Stomach (tissue), 4 donors: ENCODE measurements around the gene GPC5.

Source experiments
- CTCF ChIP-seq, 7 experiments: fragments of 450-650 bp in 4 of 7; fragments of 200-600 bp in 3 of 7; sonication (generic) in 3 of 7; IDR thresholded peaks; one replicate each; pipeline ENCODE4 v1.5.1; 2016 to 2019; ENCODE audit warnings: antibody characterized with exemption in 7 of 7, control low read depth in 2 of 7, mild to moderate bottlenecking in 1 of 7
- POLR2AphosphoS5 ChIP-seq, 3 donors: sonication (generic); formaldehyde crosslinking; IDR thresholded peaks; one replicate each; pipeline ENCODE4 v1.6.1; 2016; ENCODE audit warnings: antibody characterized with exemption in 3 of 3

- TF ChIP-seq POLR2AphosphoS5 (IDR thresholded peaks at IDR 0.05) = no peak
- TF ChIP-seq CTCF (IDR thresholded peaks at IDR 0.05) = no peak
These were observed 899.8 kb downstream of the GPC5 start for GRCh38 chr13:92297971-92298942.
